ENCODE results near the gene ZSCAN16.

ZSCAN16 gene

GRCh38 chr6:28105245-28105639, 19.2 kb upstream of the ZSCAN16 start:
- H3K27ac ChIP-seq = peak overlapping the region; percentile 65
- peak; percentile 6; the same call in 1 of the 2 replicates for TF ChIP-seq CTCF (IDR thresholded peaks at IDR 0.05; ENCODE audit: low read depth, low read length)
- peak overlapping the region; percentile 86 for H3K4me3 ChIP-seq (ENCODE audit: low read depth, low read length)
- peaks cover 6% of the 10 kb centered on the region for H3K9me3 ChIP-seq (ENCODE audit: severe bottlenecking)
- H3K27me3 ChIP-seq (ENCODE audit: insufficient read depth, low read depth, severe bottlenecking) = peaks cover 3% of the 10 kb centered on the region
- H3K36me3 ChIP-seq = no peaks in the 10 kb centered on the region
- peak; percentile 25 for DNase-seq

GRCh38 chr6:28107506-28107905, 16.9 kb upstream of the ZSCAN16 start:
- H3K9me3 ChIP-seq (ENCODE audit: severe bottlenecking) = peaks cover 4% of the 10 kb centered on the region

GRCh38 chr6:28111964-28112363, 12.4 kb upstream of the ZSCAN16 start:
- DNase-seq = no peak
- no peak for TF ChIP-seq CTCF (IDR thresholded peaks at IDR 0.05; ENCODE audit: low read depth, low read length)

More at GRCh38 chr6:28107506-28107905, 16.9 kb upstream of the ZSCAN16 start:
- TF ChIP-seq CTCF (IDR thresholded peaks at IDR 0.05; ENCODE audit: low read depth, low read length) = no peak
- no peak for DNase-seq
- Histone ChIP-seq H3K27me3 (ENCODE audit: insufficient read depth, low read depth, severe bottlenecking) (peaks cover 3% of the 10 kb centered on the region), H3K27ac (no peak overlapping the region), H3K36me3 (no peaks in the 10 kb centered on the region), H3K4me3 (ENCODE audit: low read depth, low read length) (no peak overlapping the region)

DNA sequence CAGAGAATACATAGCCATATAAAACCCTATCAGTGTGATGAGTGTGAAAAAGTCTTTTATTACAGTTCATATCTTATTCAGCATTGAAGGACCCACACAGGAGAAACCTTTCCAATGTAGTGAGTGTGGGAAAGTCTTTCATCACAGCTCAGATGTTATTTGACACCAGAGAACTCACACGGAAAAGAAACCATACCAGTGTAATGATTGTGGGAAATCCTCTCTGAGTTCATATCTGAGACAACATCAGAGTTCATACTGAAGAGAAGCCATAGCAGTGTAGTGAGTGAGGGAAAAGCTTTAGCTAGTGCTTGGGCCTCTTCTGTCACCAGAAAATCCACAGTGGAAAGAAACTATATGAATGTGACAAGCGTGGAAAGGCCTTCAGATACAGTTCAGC, 8.6 kb upstream of the ZSCAN16 start:
- Histone ChIP-seq H3K27ac (no peak overlapping the region), H3K4me3 (ENCODE audit: low read depth, low read length) (no peak overlapping the region), H3K36me3 (peaks cover 37% of the 10 kb centered on the region), H3K27me3 (ENCODE audit: insufficient read depth, low read depth, severe bottlenecking) (no peaks in the 10 kb centered on the region), H3K9me3 (ENCODE audit: severe bottlenecking) (no peaks in the 10 kb centered on the region)
- no peak for DNase-seq
- TF ChIP-seq CTCF (IDR thresholded peaks at IDR 0.05; ENCODE audit: low read depth, low read length) = no peak

More at GRCh38 chr6:28111964-28112363, 12.4 kb upstream of the ZSCAN16 start:
- Histone ChIP-seq H3K36me3 (peaks cover 15% of the 10 kb centered on the region), H3K9me3 (ENCODE audit: severe bottlenecking) (no peaks in the 10 kb centered on the region), H3K27me3 (ENCODE audit: insufficient read depth, low read depth, severe bottlenecking) (peaks cover 3% of the 10 kb centered on the region), H3K4me3 (ENCODE audit: low read depth, low read length) (no peak overlapping the region), H3K27ac (no peak overlapping the region)

- H3K36me3 ChIP-seq = peaks cover 48% of the 10 kb centered on the region
- H3K4me3 ChIP-seq (ENCODE audit: low read depth, low read length) = no peak overlapping the region
Measured at GRCh38 chr6:28117386-28118050, 6.9 kb upstream of the ZSCAN16 start.

More at GRCh38 chr6:28117386-28118050, 6.9 kb upstream of the ZSCAN16 start:
- Histone ChIP-seq H3K27ac (no peak overlapping the region), H3K9me3 (ENCODE audit: severe bottlenecking) (no peaks in the 10 kb centered on the region), H3K27me3 (ENCODE audit: insufficient read depth, low read depth, severe bottlenecking) (no peaks in the 10 kb centered on the region)
- no peak for TF ChIP-seq CTCF (IDR thresholded peaks at IDR 0.05; ENCODE audit: low read depth, low read length)
- DNase-seq = no peak

All from WERI-Rb-1 (cell line).